ENCODE results near the gene PRR7.

DNA sequence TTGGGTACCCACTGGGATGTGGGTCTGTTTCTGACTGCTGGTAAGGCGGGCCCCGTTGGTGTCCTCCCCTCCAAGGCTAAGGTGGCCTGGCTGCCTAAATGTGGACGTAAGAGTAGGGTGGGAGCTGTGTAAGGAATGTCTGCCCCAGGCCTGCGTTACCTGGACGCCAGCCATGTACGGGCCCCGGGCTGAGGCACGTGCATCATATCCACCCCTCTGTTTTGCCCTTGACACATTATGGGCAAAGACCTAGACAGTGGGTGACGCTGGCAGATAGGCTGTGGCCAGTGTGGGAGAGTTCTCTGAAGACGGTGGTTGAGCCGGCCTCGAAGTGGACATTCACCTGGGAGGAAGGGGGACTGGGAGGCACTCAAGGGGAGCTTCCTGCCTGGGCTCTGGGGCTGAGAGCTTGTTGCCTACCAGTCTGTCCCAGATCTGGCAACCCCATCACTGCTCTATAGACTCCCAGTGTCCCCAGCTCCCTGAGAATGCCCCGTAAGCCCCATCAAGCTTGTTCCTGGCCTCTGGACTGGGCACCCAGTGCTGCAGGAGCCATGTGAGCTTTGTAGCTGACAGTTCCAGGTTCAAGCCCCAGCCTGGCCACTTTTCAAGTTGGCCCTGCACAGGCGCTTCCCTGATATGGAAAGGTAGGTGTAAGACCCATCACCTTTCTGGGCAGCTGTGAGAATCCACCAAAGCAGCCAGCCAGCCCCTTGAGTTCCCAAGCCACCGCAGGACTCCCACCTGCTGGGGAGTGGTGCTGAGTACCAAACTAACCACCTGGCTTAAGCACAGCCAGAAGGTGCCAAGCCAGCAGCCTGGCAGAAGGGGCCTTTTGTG, 3.2 kb upstream of the PRR7 start:
- TF ChIP-seq, protein P1, sequence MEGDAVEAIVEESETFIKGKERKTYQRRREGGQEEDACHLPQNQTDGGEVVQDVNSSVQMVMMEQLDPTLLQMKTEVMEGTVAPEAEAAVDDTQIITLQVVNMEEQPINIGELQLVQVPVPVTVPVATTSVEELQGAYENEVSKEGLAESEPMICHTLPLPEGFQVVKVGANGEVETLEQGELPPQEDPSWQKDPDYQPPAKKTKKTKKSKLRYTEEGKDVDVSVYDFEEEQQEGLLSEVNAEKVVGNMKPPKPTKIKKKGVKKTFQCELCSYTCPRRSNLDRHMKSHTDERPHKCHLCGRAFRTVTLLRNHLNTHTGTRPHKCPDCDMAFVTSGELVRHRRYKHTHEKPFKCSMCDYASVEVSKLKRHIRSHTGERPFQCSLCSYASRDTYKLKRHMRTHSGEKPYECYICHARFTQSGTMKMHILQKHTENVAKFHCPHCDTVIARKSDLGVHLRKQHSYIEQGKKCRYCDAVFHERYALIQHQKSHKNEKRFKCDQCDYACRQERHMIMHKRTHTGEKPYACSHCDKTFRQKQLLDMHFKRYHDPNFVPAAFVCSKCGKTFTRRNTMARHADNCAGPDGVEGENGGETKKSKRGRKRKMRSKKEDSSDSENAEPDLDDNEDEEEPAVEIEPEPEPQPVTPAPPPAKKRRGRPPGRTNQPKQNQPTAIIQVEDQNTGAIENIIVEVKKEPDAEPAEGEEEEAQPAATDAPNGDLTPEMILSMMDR (IDR thresholded peaks at IDR 0.05): no peak
- TF ChIP-seq POLR2A (IDR thresholded peaks at IDR 0.05): no peak
